Sigmoid colon (tissue), 4 donors: Measurements from ENCODE around the gene TCF25.

Experiments used
- EP300 ChIP-seq, 4 donors: sonication (generic); formaldehyde crosslinking; IDR thresholded peaks; one replicate each; pipeline ENCODE4 v1.6.1; 2017; ENCODE audit warnings: antibody characterized with exemption in 4 of 4
- POLR2A ChIP-seq, 2 donors: fragments of 450-650 bp; IDR thresholded peaks; one replicate each; pipeline ENCODE4 v1.6.1; 2016; ENCODE audit warnings: antibody characterized with exemption in 2 of 2, mild to moderate bottlenecking in 2 of 2, moderate library complexity in 2 of 2
- TF ChIP-seq, protein P1 (sequence below), 4 experiments: fragments of 450-650 bp in 3 of 4; fragments of 200-600 bp in 1 of 4; IDR thresholded peaks; one replicate each; pipeline ENCODE4 v1.5.1; 2016 to 2019; ENCODE audit warnings: antibody characterized with exemption in 4 of 4, mild to moderate bottlenecking in 3 of 4, moderate library complexity in 2 of 4

GRCh38 chr16:89873109-89873971, at the start of gene TCF25:
- TF ChIP-seq POLR2A (IDR thresholded peaks at IDR 0.05) = peak; percentile 69 to 78
- no peak for TF ChIP-seq EP300 (IDR thresholded peaks at IDR 0.05)
- TF ChIP-seq, protein P1, sequence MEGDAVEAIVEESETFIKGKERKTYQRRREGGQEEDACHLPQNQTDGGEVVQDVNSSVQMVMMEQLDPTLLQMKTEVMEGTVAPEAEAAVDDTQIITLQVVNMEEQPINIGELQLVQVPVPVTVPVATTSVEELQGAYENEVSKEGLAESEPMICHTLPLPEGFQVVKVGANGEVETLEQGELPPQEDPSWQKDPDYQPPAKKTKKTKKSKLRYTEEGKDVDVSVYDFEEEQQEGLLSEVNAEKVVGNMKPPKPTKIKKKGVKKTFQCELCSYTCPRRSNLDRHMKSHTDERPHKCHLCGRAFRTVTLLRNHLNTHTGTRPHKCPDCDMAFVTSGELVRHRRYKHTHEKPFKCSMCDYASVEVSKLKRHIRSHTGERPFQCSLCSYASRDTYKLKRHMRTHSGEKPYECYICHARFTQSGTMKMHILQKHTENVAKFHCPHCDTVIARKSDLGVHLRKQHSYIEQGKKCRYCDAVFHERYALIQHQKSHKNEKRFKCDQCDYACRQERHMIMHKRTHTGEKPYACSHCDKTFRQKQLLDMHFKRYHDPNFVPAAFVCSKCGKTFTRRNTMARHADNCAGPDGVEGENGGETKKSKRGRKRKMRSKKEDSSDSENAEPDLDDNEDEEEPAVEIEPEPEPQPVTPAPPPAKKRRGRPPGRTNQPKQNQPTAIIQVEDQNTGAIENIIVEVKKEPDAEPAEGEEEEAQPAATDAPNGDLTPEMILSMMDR (IDR thresholded peaks at IDR 0.05) = no peak
